Measurements from ENCODE around the gene BRICD5.

Gene BRICD5

DNA sequence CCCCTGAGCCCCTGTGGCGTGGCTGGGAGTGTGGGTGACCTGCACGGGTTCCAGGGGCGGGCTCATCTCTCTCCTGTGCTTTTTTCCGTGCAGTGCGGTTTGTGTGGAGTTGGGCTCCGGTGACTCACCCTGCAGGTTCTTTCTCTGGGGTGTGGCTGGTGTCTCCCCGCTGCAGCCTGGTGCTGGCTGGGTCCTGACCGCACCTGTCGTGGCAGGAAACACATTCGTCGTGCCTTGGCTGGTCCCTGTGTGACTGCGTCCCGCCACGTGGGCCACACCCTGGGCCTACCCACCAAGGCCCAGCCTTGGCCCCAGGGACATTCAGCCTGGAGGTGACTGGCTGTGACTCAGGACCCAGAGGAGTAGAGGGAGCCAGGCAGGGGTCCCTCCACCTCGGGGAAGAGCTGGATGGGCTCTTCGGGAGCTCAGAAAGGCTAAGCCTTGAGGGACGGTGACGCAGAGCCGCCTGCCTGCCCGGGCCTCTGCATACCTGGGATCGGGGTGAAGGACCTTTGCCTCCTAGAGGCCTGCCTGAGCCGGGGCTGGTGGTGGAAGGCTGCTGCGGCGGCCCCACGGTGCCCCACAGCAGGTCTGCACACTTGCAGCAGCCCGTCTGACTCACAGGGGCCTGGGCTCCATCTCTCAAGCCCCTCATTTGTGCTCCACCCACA, 47.3 kb downstream of the BRICD5 start:
- DNase-seq (ENCODE audit: low spot score): peak; percentile 54

DNA sequence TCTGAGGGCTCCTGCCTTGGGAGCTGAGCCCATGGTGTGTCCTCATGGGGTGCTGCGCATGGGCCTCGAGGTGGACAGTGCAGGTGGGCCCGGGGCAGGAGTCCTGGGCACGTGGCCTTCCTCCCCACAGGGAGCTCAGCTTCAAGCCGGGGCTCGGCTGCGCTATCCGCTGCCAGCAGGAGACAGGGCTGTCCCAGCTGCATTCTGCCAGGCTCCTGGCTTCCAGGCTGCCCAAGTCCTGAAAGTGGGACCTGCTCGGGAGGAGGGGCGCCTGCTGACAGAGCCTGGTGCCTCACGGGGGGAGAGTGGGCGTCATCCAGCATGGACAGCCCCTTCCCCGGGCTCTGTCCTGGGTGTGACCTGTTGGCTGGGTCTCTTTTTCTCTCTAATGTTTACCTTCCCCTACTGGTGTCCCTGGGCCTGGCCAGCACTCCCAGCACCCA, 48.0 kb downstream of the BRICD5 start:
- DNase-seq (ENCODE audit: low spot score): no peak

DNA sequence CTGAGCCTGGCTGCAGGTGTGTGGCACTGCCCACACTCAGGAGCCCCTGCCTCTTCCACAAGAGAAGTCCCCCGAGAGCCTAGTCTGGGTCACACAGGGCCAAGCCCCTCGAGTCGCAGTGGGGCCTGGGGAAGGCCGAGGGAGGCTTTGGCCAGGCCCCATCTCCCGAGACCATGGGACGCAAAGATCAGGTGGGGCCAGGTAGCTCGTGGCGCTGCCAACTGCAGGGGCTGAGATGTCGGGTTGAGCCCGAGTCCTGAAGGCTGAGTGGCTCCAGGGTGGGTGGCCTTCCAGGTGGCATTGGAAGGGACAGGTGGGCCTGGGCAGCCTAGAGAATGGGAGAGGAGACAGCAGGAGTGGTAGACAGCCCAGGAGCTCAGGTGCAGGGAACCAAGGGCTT, 48.8 kb downstream of the BRICD5 start:
- DNase-seq (ENCODE audit: low spot score): no peak

- DNase-seq (ENCODE audit: low spot score): no peak
Measured at GRCh38 chr16:2160915-2161551, 49.6 kb downstream of the BRICD5 start.

Measured in LoVo (cell line).